ENCODE data around the gene PDE8A.
"Not testable (repeated sequence)": the region's sequence is repeated elsewhere in the genome, so short reads cannot be mapped to it uniquely, and the experiment has no call there.

PDE8A gene

GRCh38 chr15:84991014-84991712 lies 9.5 kb downstream of the PDE8A start:
- DNase-seq: no peak

- DNase-seq: no peak
Observed at GRCh38 chr15:84992157-84992944, 10.7 kb downstream of the PDE8A start.

GRCh38 chr15:84996055-84996454 lies 14.4 kb downstream of the PDE8A start:
- DNase-seq: no peak

GRCh38 chr15:84996714-84997113 lies 15.1 kb downstream of the PDE8A start:
- DNase-seq: not testable (repeated sequence)

- DNase-seq: not testable (repeated sequence)
Observed at GRCh38 chr15:84997214-84997613, 15.6 kb downstream of the PDE8A start.

GRCh38 chr15:85000189-85000864 lies 18.7 kb downstream of the PDE8A start:
- no peak for DNase-seq

GRCh38 chr15:85000937-85001336 lies 19.3 kb downstream of the PDE8A start:
- DNase-seq: no peak

- DNase-seq: no peak
Observed at GRCh38 chr15:85002517-85002916, 20.9 kb downstream of the PDE8A start.

GRCh38 chr15:85003593-85004312 lies 22.1 kb downstream of the PDE8A start:
- DNase-seq: no peak

GRCh38 chr15:85004550-85004949 lies 22.9 kb downstream of the PDE8A start:
- no peak for DNase-seq

- DNase-seq: no peak
Observed at GRCh38 chr15:85005319-85005718, 23.7 kb downstream of the PDE8A start.

GRCh38 chr15:85005746-85006145 lies 24.1 kb downstream of the PDE8A start:
- no peak for DNase-seq

GRCh38 chr15:85006201-85006600 lies 24.5 kb downstream of the PDE8A start:
- DNase-seq: no peak

GRCh38 chr15:85006655-85007054 lies 25.0 kb downstream of the PDE8A start:
- no peak for DNase-seq

- no peak for DNase-seq
Observed at GRCh38 chr15:85007137-85007536, 25.5 kb downstream of the PDE8A start.

- DNase-seq: no peak
Observed at GRCh38 chr15:85007741-85008397, 26.2 kb downstream of the PDE8A start.

- DNase-seq: peak in 1 of 3 experiments; percentile 48
Observed at GRCh38 chr15:85008474-85009260, 27.0 kb downstream of the PDE8A start.

- DNase-seq: no peak
Observed at GRCh38 chr15:85009435-85009834, 27.8 kb downstream of the PDE8A start.

- DNase-seq: peak in 2 of 3 experiments; percentile 76 to 94
Observed at GRCh38 chr15:85010071-85010385, 28.4 kb downstream of the PDE8A start.

GRCh38 chr15:85010386-85011159 lies 28.9 kb downstream of the PDE8A start:
- DNase-seq: peak; percentile 18 to 94 (median 76)

- no peak for DNase-seq
Observed at GRCh38 chr15:85011160-85011571, 29.5 kb downstream of the PDE8A start.

Data from NCI-H1417 (cell line).